Activated CD4-positive, alpha-beta memory T cell treated with anti-CD3 and anti-CD28 coated beads for 36 hours (primary cell): ENCODE measurements around the gene BFSP1. TPM values are rescaled to one million over a fixed set of nuclear protein-coding genes. Genes with fewer than 3 reads are reported as not detected.

ENCODE experiments used
- CTCF ChIA-PET: fragments of 350-600 bp; sonication (Branson Sonifier 250); formaldehyde crosslinking; loops from one replicate; lab custom pipeline; 2021; ENCODE audit warnings: antibody characterized with exemption, inconsistent platforms; lab: Charles Lee
- POLR2A ChIA-PET: fragments of 350-600 bp; sonication (Branson Sonifier 250); formaldehyde crosslinking; loops from one replicate; lab custom pipeline; 2021; ENCODE audit warnings: antibody characterized with exemption; lab: Charles Lee
- DNase-seq: peaks from one replicate; pipeline ENCODE4 v3.0.0-alpha.2; 2020
- H3K27ac Mint-ChIP-seq: one replicate; pipeline ENCODE4 v1.8.0; 2021; ENCODE audit warnings: mixed read lengths
- H3K27me3 Mint-ChIP-seq: one replicate; pipeline ENCODE4 v1.8.0; 2021; ENCODE audit warnings: mixed read lengths
- H3K36me3 Mint-ChIP-seq: one replicate; pipeline ENCODE4 v1.8.0; 2021; ENCODE audit warnings: mixed read lengths
- H3K4me1 Mint-ChIP-seq: one replicate; pipeline ENCODE4 v1.8.0; 2021; ENCODE audit warnings: low read depth, mixed read lengths
- H3K4me3 Mint-ChIP-seq: one replicate; pipeline ENCODE4 v1.8.0; 2021; ENCODE audit warnings: mild to moderate bottlenecking, mixed read lengths
- H3K9me3 Mint-ChIP-seq: one replicate; pipeline ENCODE4 v1.8.0; 2021; ENCODE audit warnings: mixed read lengths
- intact Hi-C: fragments of 100-400 bp; cut with micrococcal nuclease; formaldehyde crosslinking; loops from one replicate; pipeline ENCODE4 v1.15.1; 2023
- total RNA-seq, 2 experiments: library from RNA; stranded (reverse); gene quantifications; one replicate each; pipeline ENCODE4 v1.2.3, GENCODE V29; 2021

BFSP1 gene
- total RNA-seq, 2 experiments from 2014 or later, result 0.34 to 0.36 TPM

DNA sequence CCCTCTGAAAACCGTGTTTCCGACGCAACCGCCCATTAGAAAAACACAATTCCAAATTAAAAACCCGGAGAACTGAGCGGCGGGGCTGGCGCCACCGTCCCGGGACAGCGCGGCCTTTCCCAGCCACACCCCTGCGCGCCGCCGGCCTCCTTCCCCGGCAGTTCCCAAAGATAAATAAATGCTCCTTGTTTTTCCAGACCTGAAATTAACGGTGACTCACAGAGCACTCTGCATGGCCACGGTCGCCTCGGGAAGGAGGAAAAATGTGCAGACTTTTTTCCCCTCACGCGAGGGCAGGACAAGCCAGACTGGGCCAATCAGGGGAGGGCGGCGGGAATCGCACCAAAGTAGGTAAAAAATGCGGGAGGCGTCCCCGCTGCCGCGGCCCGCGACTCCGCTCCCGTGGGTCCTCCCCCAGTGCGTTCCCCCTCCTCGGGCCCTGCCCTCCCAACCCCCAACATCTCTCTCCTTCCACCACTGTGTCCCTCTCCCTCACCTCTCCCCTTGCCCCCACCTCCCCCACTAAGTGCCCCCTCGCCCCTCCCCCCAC lies 37.9 kb upstream of the BFSP1 start:
- H3K4me1 Mint-ChIP-seq, result peaks cover 24% of the 10 kb centered on the region
- peak; percentile 30 for DNase-seq
- H3K9me3 Mint-ChIP-seq, result no peaks in the 10 kb centered on the region
- no peak overlapping the region for H3K27ac Mint-ChIP-seq
- no peaks in the 10 kb centered on the region for H3K36me3 Mint-ChIP-seq
- peak overlapping the region; percentile 47 for H3K4me3 Mint-ChIP-seq
- no peaks in the 10 kb centered on the region for H3K27me3 Mint-ChIP-seq
- intact Hi-C loops, result loop anchor here (1.0 kb wide), 1 partner anchor 113 kb away; the partner anchor contains the start of gene RRBP1
- ChIA-PET CTCF (interaction anchor here (2.2 to 3.0 kb wide), 4 partner anchors 11 to 113 kb away, joined by 5 to 20 read pairs (median 16); partner anchors contain the start of gene RRBP1), POLR2A (interaction anchor here (1.1 to 2.5 kb wide), 6 partner anchors 8 to 398 kb away, joined by 3 to 31 read pairs (median 13); partner anchors contain the start of genes MGME1, RRBP1 and SNX5)

GRCh38 chr20:17568045-17568788 lies 37.0 kb upstream of the BFSP1 start:
- no peaks in the 10 kb centered on the region for H3K9me3 Mint-ChIP-seq
- H3K36me3 Mint-ChIP-seq, result no peaks in the 10 kb centered on the region
- H3K4me1 Mint-ChIP-seq, result peaks cover 20% of the 10 kb centered on the region
- ChIA-PET POLR2A (no interaction called here), CTCF (interaction anchor here (0.8 kb wide), 1 partner anchor 113 kb away, joined by 3 read pairs; no protein-coding TSS in a partner anchor)
- intact Hi-C loops, result no loop called here
- H3K27me3 Mint-ChIP-seq, result no peaks in the 10 kb centered on the region
- no peak for DNase-seq
- H3K4me3 Mint-ChIP-seq, result peak overlapping the region; percentile 47
- H3K27ac Mint-ChIP-seq, result no peak overlapping the region

DNA sequence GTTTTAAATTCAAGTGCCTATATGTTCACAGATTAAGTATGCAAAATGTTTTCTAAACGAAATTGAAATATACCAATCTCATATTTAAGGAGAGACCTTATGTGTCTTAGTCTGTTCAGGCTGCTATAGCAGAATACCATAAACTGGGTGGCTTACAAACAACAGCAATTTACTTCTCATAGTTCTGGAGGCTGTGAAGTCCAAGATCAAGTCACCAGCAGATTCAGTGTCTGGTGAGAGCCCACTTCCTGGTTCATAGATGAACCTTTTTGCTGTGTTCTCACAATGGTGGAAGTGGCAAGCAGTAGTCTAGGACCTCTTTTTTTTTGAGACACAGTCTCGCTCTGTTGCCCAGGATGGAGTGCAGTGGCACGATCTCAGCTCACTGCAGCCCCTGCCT lies 35.2 kb upstream of the BFSP1 start:
- Mint-ChIP-seq H3K4me1 (peaks cover 6% of the 10 kb centered on the region), H3K27me3 (no peaks in the 10 kb centered on the region), H3K36me3 (no peaks in the 10 kb centered on the region), H3K9me3 (no peaks in the 10 kb centered on the region), H3K27ac (no peak overlapping the region), H3K4me3 (no peak overlapping the region)
- DNase-seq, result no peak
- intact Hi-C loops, result no loop called here
- ChIA-PET POLR2A (no interaction called here), CTCF (interaction anchor here (0.9 kb wide), 1 partner anchor 52 kb away, joined by 3 read pairs; no protein-coding TSS in a partner anchor)

DNA sequence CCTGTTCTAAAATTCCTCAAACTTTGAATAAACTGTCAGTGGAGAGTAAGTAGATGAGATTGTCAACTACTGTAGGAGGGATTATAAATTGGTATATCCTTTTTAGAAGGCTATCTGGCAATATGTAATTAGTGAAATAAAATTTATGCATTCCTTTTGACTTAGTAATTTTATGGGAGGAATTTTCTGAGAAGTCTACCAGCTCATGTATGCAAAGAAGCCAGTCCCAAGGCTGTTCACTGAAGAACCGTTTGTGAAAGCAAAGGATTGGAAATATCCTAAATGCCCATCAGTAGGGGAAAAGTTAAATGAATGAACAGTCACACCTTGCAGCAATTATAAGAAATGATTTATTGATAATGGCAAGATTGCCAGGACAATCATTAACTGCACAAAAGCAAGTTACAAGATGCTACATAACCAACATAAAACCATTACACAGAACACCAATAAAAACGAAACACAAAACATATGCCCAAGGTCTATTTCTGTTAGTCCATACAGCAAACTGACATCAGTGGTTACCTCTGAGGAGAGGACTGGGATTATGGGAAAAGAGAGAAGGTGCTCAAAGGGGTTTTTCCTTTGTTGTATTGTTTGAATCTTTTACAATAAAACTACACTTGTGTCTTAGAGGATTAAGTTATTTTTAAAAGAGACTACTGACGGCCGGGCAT lies 34.1 kb upstream of the BFSP1 start:
- Mint-ChIP-seq H3K4me1 (peaks cover 12% of the 10 kb centered on the region), H3K36me3 (no peaks in the 10 kb centered on the region), H3K9me3 (no peaks in the 10 kb centered on the region), H3K4me3 (no peak overlapping the region), H3K27me3 (no peaks in the 10 kb centered on the region), H3K27ac (no peak overlapping the region)
- intact Hi-C loops, result no loop called here
- ChIA-PET POLR2A (no interaction called here), CTCF (no interaction called here)
- DNase-seq, result no peak

GRCh38 chr20:17562804-17563305 lies 31.7 kb upstream of the BFSP1 start:
- Mint-ChIP-seq H3K4me1 (peaks cover 35% of the 10 kb centered on the region), H3K27ac (no peak overlapping the region), H3K9me3 (no peaks in the 10 kb centered on the region), H3K36me3 (no peaks in the 10 kb centered on the region), H3K27me3 (no peaks in the 10 kb centered on the region), H3K4me3 (no peak overlapping the region)
- ChIA-PET CTCF (interaction anchor here (0.8 kb wide), 1 partner anchor 26 kb away, joined by 3 read pairs; no protein-coding TSS in a partner anchor), POLR2A (no interaction called here)
- DNase-seq, result no peak
- intact Hi-C loops, result no loop called here

GRCh38 chr20:17560344-17561074 lies 29.3 kb upstream of the BFSP1 start:
- CTCF ChIA-PET, result interaction anchor here (1.1 to 1.2 kb wide), 2 partner anchors 10 to 24 kb away, joined by 6 to 8 read pairs; partner anchors contain the start of gene DSTN
- Mint-ChIP-seq H3K4me1 (peaks cover 38% of the 10 kb centered on the region), H3K27ac (peak overlapping the region; percentile 69), H3K9me3 (no peaks in the 10 kb centered on the region), H3K4me3 (peak overlapping the region; percentile 4), H3K36me3 (no peaks in the 10 kb centered on the region), H3K27me3 (no peaks in the 10 kb centered on the region)
- peak; percentile 52 for DNase-seq
- POLR2A ChIA-PET, result interaction anchor here (2.8 kb wide), 1 partner anchor 10 kb away, joined by 31 read pairs; the partner anchor contains the start of gene DSTN
- intact Hi-C loops, result loop anchor here (1.0 kb wide), 1 partner anchor 10 kb away; the partner anchor contains the start of gene DSTN

- intact Hi-C loops, result loop anchor here (2.0 kb wide), 1 partner anchor 55 kb away; no protein-coding TSS in a partner anchor
- Mint-ChIP-seq H3K4me1 (peaks cover 38% of the 10 kb centered on the region), H3K36me3 (no peaks in the 10 kb centered on the region), H3K9me3 (no peaks in the 10 kb centered on the region), H3K27ac (peak overlapping the region; percentile 19), H3K4me3 (no peak overlapping the region), H3K27me3 (no peaks in the 10 kb centered on the region)
- ChIA-PET POLR2A (interaction anchor here (2.8 kb wide), 1 partner anchor 11 kb away, joined by 31 read pairs; the partner anchor contains the start of gene DSTN), CTCF (interaction anchor here (2.9 kb wide), 1 partner anchor 11 kb away, joined by 12 read pairs; the partner anchor contains the start of gene DSTN)
- DNase-seq, result no peak
These were observed 28.2 kb upstream of the BFSP1 start for GRCh38 chr20:17559338-17559737.

DNA sequence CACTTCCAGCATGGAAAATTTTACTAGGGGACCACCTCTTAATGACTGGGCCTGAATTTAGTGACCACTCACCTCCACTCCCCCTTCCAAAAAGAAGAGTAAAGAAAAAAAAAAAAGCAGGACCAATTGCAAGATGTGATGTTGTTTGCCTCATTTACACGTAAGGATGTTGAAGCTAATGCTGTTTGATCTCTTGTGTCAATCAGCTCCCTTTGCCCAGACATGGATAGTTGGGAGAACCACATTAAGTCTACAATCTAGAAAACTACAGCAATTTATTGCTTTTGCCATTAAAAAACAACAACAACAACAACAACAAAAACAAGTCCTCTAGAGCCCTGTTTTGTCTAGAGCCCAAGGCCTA lies 27.7 kb upstream of the BFSP1 start:
- Mint-ChIP-seq H3K27ac (peak overlapping the region; percentile 87), H3K36me3 (no peaks in the 10 kb centered on the region), H3K4me1 (peaks cover 38% of the 10 kb centered on the region), H3K27me3 (no peaks in the 10 kb centered on the region), H3K4me3 (peak overlapping the region; percentile 14), H3K9me3 (no peaks in the 10 kb centered on the region)
- intact Hi-C loops, result loop anchor here (1.0 to 2.0 kb wide), 3 partner anchors 21 to 433 kb away; no protein-coding TSS in a partner anchor
- DNase-seq, result no peak
- ChIA-PET POLR2A (interaction anchor here (2.0 kb wide), 1 partner anchor 12 kb away, joined by 14 read pairs; the partner anchor contains the start of gene DSTN), CTCF (interaction anchor here (2.9 kb wide), 1 partner anchor 12 kb away, joined by 12 read pairs; the partner anchor contains the start of gene DSTN)

GRCh38 chr20:17558154-17558940 lies 27.2 kb upstream of the BFSP1 start:
- H3K4me1 Mint-ChIP-seq, result peaks cover 38% of the 10 kb centered on the region
- DNase-seq, result peak; percentile 59
- H3K36me3 Mint-ChIP-seq, result no peaks in the 10 kb centered on the region
- POLR2A ChIA-PET, result interaction anchor here (2.0 kb wide), 1 partner anchor 13 kb away, joined by 14 read pairs; the partner anchor contains the start of gene DSTN
- peak overlapping the region; percentile 14 for H3K4me3 Mint-ChIP-seq
- no peaks in the 10 kb centered on the region for H3K27me3 Mint-ChIP-seq
- H3K27ac Mint-ChIP-seq, result peak overlapping the region; percentile 87
- CTCF ChIA-PET, result interaction anchor here (0.6 to 2.9 kb wide), 4 partner anchors 12 to 124 kb away, joined by 3 to 12 read pairs (median 4); partner anchors contain the start of gene DSTN
- H3K9me3 Mint-ChIP-seq, result no peaks in the 10 kb centered on the region
- intact Hi-C loops, result loop anchor here (1.0 to 2.0 kb wide), 3 partner anchors 20 to 434 kb away; no protein-coding TSS in a partner anchor

GRCh38 chr20:17557675-17558006 lies 26.5 kb upstream of the BFSP1 start:
- H3K27me3 Mint-ChIP-seq, result no peaks in the 10 kb centered on the region
- no peak for DNase-seq
- no peak overlapping the region for H3K4me3 Mint-ChIP-seq
- peaks cover 38% of the 10 kb centered on the region for H3K4me1 Mint-ChIP-seq
- H3K27ac Mint-ChIP-seq, result no peak overlapping the region
- H3K9me3 Mint-ChIP-seq, result no peaks in the 10 kb centered on the region
- intact Hi-C loops, result loop anchor here (1.0 to 2.0 kb wide), 3 partner anchors 19 to 435 kb away; no protein-coding TSS in a partner anchor
- ChIA-PET POLR2A (interaction anchor here (1.1 to 2.0 kb wide), 2 partner anchors 13 to 53 kb away, joined by 3 to 14 read pairs; partner anchors contain the start of gene DSTN), CTCF (interaction anchor here (0.7 to 2.9 kb wide), 4 partner anchors 13 to 125 kb away, joined by 3 to 12 read pairs (median 4); partner anchors contain the start of gene DSTN)
- no peaks in the 10 kb centered on the region for H3K36me3 Mint-ChIP-seq
